GM12892 (cell line): ENCODE measurements around the gene MRPL38.

Experiments
- DNase-seq: peaks from one replicate; pipeline ENCODE4 v3.0.0; 2011; ENCODE audit not compliant: insufficient read length
- FAIRE-seq: peaks from 2 replicates; lab custom pipeline; 2011; peaks lifted over from hg19 to GRCh38; lab: Jason Lieb, UNC
- POLR2A ChIP-seq: IDR thresholded peaks from 2 replicates; pipeline ENCODE4 v1.6.1; 2011; ENCODE audit warnings: low read depth, low read length, control low read depth
- POLR2AphosphoS5 ChIP-seq: IDR thresholded peaks from 2 replicates; pipeline ENCODE4 v1.6.1; 2011; ENCODE audit warnings: low read depth, low read length, control low read depth
- TAF1 ChIP-seq: IDR thresholded peaks from 2 replicates; pipeline ENCODE4 v1.6.1; 2011; ENCODE audit warnings: low read depth, mild to moderate bottlenecking, control low read depth, low read length, borderline replicate concordance

Gene MRPL38

DNA sequence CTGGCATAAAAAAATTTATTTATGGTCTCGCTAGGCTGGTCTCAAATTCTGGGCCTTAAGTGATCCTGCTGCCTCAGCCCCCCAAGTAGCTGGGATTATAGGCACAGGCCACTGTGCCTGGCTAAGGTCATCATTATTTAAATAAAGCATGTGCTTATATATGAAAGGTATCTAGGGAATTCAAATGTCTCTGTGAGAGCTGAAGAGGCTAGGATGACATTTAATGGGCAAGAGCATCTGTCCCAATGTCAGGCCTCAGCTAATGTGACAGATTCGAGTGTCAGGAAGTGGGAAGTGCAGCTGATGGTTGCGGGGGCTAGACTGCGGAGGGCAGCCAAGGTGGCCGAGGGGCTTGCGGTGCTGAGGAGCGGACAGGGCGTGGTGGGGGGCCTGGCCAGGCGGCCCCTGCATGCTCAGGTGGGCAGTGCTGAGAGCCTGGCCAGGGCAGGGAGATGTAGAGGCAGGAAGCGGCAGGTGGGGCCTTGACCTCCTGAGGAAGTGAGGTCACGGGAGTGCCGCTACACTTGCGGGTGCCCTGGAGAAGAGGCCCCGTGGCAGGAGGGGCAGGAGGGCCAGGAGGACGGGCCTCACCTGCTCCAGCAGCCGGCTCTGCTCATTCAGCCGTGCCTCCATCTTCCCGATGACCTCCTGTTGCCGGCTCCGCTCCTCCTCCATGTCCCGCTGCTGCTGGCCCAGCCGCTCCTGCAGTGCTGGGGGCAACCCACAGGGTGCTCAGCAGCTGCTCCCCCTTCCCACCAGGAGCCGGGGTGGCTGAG, 12.6 kb upstream of the MRPL38 start:
- no peak for DNase-seq
- no peak for FAIRE-seq
- TF ChIP-seq POLR2AphosphoS5, result no peak
- TF ChIP-seq TAF1, result no peak
- TF ChIP-seq POLR2A, result no peak

DNA sequence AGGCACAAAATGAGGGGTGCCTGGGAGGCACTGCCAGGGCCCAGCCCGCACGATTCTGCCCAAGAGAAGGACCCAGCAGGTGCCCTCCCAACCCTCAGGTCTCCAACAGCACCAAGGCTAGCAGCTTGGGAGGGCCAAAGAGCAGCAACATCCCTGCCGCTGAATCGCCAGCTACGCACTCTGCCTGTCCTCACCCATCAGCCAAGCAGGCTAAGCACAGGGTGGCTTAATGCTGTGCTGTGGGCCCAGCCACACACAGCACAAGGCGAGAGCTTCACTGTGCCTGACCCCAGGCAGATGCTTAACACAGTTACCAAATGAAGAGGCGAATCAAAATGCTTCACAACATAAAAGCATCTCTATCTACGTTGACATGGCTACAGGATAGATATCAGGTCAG, 10.6 kb upstream of the MRPL38 start:
- FAIRE-seq (no peak), DNase-seq (no peak)
- TF ChIP-seq POLR2AphosphoS5 (no peak), TAF1 (no peak), POLR2A (no peak)

DNA sequence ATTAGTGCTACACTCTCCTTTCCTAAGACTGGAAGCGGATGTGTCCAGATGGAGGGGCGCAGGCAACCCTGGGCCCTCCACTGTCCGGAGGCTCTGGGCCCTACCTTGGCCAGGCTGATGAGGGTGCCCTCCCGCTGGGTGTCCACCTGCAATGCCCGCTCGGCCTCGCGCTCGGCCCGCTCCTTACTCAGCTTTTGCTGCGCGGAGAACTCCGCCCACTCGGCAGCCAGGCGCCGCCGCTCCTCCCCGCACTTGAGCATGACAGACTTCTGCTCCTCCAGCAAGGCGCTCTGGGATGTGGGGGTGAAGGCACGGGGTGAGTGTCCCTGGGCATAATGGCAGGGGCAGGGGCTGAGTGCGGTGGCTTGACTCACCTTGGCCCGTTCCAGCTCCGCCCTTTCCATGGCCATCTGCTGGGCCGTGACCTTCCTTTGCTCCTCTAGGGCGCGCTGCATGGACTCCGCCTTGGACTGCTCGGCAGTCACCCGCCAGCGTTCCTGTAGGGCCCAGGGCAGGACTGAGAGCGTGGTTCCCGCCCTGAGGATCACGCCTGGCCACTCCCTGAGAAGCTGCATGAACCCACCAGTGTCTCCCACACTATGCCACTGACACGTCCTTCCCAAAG, 10.1 kb upstream of the MRPL38 start:
- DNase-seq (no peak), FAIRE-seq (no peak)
- TF ChIP-seq TAF1 (no peak), POLR2AphosphoS5 (no peak), POLR2A (no peak)

DNA sequence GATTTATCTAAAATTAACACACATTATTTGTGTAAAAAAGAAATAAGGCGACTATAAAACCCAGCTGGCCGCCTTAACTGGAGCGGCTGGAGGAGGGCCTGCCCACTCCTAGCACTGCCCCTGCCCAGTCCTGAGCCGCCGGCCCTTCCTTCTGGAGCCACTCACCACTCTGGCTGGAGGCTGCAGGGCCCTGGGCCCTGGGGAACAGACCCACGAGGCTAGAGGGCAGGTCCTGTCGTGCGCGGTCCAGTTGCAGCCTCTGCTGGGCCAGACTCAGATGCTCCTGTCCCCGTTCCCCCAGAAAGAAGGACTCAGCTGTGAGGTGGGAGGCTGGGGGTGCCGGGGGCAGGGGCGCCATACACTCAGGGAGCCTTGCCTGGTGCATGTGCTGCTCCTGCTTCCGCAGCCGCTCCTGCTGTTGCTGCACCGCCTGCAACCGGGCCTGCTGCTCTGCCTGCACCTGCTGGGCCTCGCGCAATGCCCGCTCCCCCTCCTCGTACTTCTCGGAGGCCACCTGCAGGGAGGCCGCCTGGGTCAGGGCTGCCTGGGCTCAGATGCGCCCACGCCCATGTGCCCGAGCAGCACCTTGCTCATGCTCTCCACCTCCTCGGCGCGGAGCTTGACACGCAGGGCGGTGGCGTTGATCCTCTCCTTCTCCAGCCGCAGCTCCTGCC, 9.0 kb upstream of the MRPL38 start:
- FAIRE-seq (no peak), DNase-seq (no peak)
- TF ChIP-seq POLR2A (no peak), TAF1 (no peak), POLR2AphosphoS5 (no peak)

DNA sequence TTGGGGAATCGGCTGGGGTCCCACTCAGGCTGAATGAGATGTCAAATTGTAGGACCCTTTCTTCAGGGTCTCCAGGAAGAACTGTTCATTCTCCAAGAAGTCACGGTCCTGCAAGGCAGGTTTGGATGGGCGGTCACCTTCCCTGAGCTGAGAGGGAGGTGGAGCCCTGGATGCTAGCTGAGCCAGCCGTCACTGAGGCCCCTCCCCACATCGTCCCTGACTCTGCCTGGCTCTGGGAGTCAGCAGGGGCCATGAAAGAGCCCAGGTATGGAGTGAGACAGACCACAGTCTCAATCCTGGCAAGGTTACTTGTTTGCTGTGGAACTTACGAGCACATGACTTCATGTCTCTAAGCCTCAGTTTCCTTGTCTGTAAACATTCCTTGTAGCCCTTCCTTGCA, 6.0 kb upstream of the MRPL38 start:
- FAIRE-seq (no peak), DNase-seq (no peak)
- TF ChIP-seq POLR2AphosphoS5, result no peak
- no peak for TF ChIP-seq TAF1
- no peak for TF ChIP-seq POLR2A

DNA sequence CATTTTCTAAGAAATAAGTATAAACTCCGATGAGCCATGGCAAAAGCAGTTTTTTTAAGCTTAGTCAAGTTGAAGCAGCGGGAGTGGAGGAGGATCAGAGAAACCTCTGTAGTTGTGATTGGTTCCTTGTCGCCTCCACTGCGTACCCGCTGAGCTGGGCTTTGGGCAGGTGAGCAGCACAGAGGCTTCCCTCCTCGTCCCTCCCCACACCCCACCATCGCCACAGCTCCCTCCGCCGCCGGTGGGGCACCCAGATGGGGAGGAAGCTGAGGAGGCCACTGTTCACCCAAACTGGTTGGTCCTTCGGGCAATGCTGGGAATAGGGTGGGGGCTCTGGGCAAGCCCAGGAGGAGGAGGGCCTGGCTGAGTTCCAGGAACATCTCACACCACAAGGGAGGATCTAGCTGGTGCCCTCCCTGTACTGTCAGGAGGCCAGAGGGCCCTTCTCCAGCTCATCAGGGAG, 5.2 kb upstream of the MRPL38 start:
- DNase-seq (no peak), FAIRE-seq (no peak)
- TF ChIP-seq TAF1 (no peak), POLR2A (no peak), POLR2AphosphoS5 (no peak)

DNA sequence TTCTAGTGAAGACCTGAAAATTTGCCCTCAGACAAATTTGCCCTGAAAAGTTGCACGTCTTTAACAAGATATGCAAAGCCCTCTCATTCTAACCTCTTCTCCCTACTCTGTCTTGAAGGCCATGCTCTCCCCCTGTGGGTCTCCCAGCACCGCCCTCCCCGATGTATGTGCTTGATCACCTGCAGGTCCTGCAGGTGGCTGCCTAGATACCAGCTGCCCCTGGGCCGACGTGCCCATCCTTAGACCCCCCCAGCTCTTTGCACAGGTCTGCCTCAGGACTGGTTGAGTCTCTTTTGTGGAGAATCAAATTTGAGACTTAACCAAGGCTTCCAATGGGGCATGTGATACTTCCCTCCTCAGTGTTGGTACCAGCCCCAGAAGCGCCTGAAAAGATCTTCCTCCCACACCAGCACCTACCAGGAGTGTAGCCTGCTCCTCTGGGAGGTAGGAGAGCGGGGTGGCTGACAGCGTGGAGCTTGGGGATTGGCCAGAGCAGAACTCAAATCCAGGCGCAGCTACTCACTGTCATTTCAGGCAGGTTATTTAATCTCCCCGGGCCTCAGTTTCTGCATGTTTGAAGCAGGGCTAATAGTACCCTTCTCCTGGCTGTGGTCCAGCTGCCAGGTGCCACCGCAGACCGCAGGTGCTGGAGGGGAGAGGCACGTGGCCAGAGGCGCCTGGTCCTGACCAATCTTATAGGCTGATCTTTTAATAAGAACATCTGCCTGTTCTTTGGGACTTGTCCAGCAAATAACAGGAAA, 4.5 kb upstream of the MRPL38 start:
- DNase-seq (no peak), FAIRE-seq (no peak)
- no peak for TF ChIP-seq POLR2A
- TF ChIP-seq TAF1, result no peak
- no peak for TF ChIP-seq POLR2AphosphoS5

DNA sequence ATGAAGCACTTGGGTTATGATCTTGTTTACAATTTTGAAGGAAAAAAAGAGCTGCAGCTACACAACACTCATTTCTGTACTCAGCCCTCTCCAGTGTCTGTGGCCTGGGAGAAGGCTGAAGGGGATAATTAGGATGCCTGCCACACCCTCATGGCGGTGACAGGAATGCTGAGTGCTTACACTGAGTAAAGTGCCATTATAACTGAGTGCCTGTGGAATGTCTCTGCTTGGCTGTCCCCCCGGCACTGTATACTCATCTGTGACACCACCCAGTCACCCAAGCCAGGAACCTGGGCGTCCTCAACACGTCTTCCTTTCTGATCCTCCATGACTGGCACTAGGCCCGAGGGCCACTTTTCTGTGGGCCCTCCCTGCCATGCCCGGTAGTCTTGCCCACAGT, 3.5 kb upstream of the MRPL38 start:
- no peak for DNase-seq
- FAIRE-seq, result no peak
- no peak for TF ChIP-seq POLR2AphosphoS5
- TF ChIP-seq POLR2A, result no peak
- no peak for TF ChIP-seq TAF1

DNA sequence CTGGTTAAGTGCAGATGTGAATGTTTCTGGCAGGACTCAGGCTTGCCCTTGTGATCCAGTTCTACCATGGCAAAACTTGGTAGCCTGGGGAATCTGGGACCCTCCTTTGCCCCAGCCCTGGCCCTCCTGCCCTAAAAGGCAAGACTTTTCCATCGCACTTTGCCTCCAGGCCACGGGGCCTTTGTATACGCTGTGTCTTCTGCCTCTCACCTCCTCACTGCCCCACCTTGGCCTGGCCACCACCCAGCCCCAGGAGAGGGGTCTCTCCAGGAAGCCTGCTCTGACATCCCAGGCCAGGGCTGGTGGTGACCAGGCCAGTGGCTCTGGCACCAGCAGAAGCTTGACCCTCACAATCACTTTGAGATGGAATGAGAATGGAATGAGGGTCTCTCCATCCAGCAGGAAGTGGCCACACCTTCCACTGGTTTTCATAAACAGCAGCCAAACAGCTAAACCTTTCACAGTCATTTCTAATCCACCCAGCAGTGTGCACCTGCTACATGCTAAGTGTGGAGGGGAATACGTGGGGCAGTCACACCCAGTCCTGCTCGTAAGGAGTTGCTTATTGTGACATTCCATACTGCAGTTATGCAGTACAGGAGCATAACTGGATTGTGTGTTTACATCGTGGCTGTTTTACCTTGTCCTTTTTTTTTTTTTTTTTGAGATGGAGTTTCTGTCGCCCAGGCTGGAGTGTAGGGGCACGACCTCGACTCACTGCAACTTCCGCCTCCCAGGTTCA, 1.6 kb upstream of the MRPL38 start:
- FAIRE-seq (no peak), DNase-seq (no peak)
- TF ChIP-seq POLR2AphosphoS5 (no peak), POLR2A (no peak), TAF1 (no peak)

DNA sequence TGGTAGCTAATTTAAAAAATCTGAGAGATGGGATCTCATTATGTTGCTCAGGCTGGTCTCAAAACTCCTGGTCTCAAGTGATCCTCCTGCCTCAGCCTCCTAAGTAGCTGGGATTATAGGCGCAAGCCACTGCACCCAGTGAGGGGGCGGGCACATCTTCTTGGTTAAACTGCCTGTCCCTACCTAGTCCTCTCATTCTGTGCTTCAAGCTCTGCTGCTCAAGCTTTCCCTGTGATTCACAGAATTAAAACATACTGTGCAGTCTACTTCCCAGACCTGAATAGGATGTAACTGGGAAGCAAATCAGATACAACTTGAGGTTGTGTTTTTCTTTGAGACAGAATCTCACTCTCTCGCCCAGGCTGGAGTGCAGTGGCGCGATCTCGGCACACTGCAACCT, 2.3 kb downstream of the MRPL38 start:
- no peak for DNase-seq
- FAIRE-seq, result no peak
- no peak for TF ChIP-seq POLR2AphosphoS5
- no peak for TF ChIP-seq TAF1
- no peak for TF ChIP-seq POLR2A

DNA sequence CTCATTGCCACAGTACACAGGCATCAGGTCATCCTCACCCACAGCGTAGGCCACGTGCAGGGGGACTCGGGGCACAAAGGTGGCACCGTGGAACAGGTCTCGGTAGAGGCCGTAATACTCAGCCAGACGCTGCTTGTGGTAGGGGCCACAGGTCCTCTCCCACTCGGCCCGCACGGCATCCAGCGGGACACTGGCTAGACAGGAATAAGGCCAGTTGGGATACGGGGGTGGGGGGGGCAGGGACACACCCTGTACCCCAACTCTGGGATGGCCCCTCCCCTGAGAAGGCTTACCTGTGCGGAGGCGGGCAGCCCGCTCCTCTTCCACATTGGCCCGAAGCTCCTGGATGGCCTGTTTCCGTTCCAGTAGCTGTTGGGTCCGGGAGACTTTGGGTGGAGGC, 3.0 kb downstream of the MRPL38 start:
- no peak for FAIRE-seq
- TF ChIP-seq POLR2A (no peak), TAF1 (no peak), POLR2AphosphoS5 (no peak)
- DNase-seq, result no peak
